NOMO-1 treated with dmso at 0.1 percent for 144 hours (cell line): Measurements from ENCODE around the gene NBAS.

Experiments used
- DNase-seq: peaks from one replicate; lab custom pipeline; 2025; ENCODE audit not compliant: unreplicated experiment; lab: John Stamatoyannopoulos, UW

NBAS gene

GRCh38 chr2:15591692-15592463 lies 30.7 kb upstream of the NBAS start, which contains the start of gene DDX1:
DDX1 (plus strand) TSS chr2:15591868; CDS start chr2:15591934, 66 bp downstream.
- peak; percentile 64 for DNase-seq

GRCh38 chr2:15591373-15591691 lies 30.2 kb upstream of the NBAS start:
- DNase-seq = no peak

- DNase-seq = no peak
Observed at GRCh38 chr2:15588329-15588919, 27.3 kb upstream of the NBAS start.

- no peak for DNase-seq
Observed at GRCh38 chr2:15584767-15585469, 23.8 kb upstream of the NBAS start.

GRCh38 chr2:15584316-15584715 lies 23.2 kb upstream of the NBAS start:
- no peak for DNase-seq

GRCh38 chr2:15583826-15584225 lies 22.7 kb upstream of the NBAS start:
- no peak for DNase-seq

GRCh38 chr2:15582710-15583357 lies 21.7 kb upstream of the NBAS start:
- DNase-seq = no peak

GRCh38 chr2:15580451-15580850 lies 19.3 kb upstream of the NBAS start:
- no peak for DNase-seq

- no peak for DNase-seq
Observed at GRCh38 chr2:15579641-15580040, 18.5 kb upstream of the NBAS start.

- DNase-seq = peak; percentile 51
Observed at GRCh38 chr2:15577071-15577735, 16.1 kb upstream of the NBAS start.

GRCh38 chr2:15571729-15572128 lies 10.6 kb upstream of the NBAS start:
- no peak for DNase-seq

- no peak for DNase-seq
Observed at GRCh38 chr2:15570104-15570503, 9.0 kb upstream of the NBAS start.

- no peak for DNase-seq
Observed at GRCh38 chr2:15568874-15569273, 7.7 kb upstream of the NBAS start.

- DNase-seq = no peak
Observed at GRCh38 chr2:15566912-15567311, 5.8 kb upstream of the NBAS start.

- no peak for DNase-seq
Observed at GRCh38 chr2:15565994-15566671, 5.0 kb upstream of the NBAS start.

- DNase-seq = no peak
Observed at GRCh38 chr2:15565392-15565791, 4.3 kb upstream of the NBAS start.

- no peak for DNase-seq
Observed at GRCh38 chr2:15563227-15564100, 2.3 kb upstream of the NBAS start.

- DNase-seq = no peak
Observed at GRCh38 chr2:15562354-15563031, 1.4 kb upstream of the NBAS start.
